ENCODE data around the gene CCDC149.

The CCDC149 gene

GRCh38 chr4:24897639-24898038 is 15.2 kb downstream of the CCDC149 start:
- TF ChIP-seq CTCF (IDR thresholded peaks at IDR 0.05; ENCODE audit: low read length, missing control alignments) = no peak
- H3K4me3 ChIP-seq (replicated peaks; ENCODE audit: low read depth, low read length) = no peak overlapping the region
- no peak for DNase-seq (ENCODE audit: low read depth)

- TF ChIP-seq CTCF (IDR thresholded peaks at IDR 0.05; ENCODE audit: low read length, missing control alignments) = no peak
- H3K4me3 ChIP-seq (replicated peaks; ENCODE audit: low read depth, low read length) = no peak overlapping the region
- DNase-seq (ENCODE audit: low read depth) = no peak
These were observed 15.9 kb downstream of the CCDC149 start for GRCh38 chr4:24896977-24897376.

GRCh38 chr4:24896056-24896455 is 16.8 kb downstream of the CCDC149 start:
- DNase-seq (ENCODE audit: low read depth) = no peak
- TF ChIP-seq CTCF (IDR thresholded peaks at IDR 0.05; ENCODE audit: low read length, missing control alignments) = no peak
- no peak overlapping the region for H3K4me3 ChIP-seq (replicated peaks; ENCODE audit: low read depth, low read length)

- no peak overlapping the region for H3K4me3 ChIP-seq (replicated peaks; ENCODE audit: low read depth, low read length)
- no peak for DNase-seq (ENCODE audit: low read depth)
- no peak for TF ChIP-seq CTCF (IDR thresholded peaks at IDR 0.05; ENCODE audit: low read length, missing control alignments)
These were observed 17.4 kb downstream of the CCDC149 start for GRCh38 chr4:24895461-24895860.

- no peak for TF ChIP-seq CTCF (IDR thresholded peaks at IDR 0.05; ENCODE audit: low read length, missing control alignments)
- DNase-seq (ENCODE audit: low read depth) = no peak
- H3K4me3 ChIP-seq (replicated peaks; ENCODE audit: low read depth, low read length) = no peak overlapping the region
These were observed 18.0 kb downstream of the CCDC149 start for GRCh38 chr4:24894846-24895245.

- DNase-seq (ENCODE audit: low read depth) = no peak
- no peak overlapping the region for H3K4me3 ChIP-seq (replicated peaks; ENCODE audit: low read depth, low read length)
- TF ChIP-seq CTCF (IDR thresholded peaks at IDR 0.05; ENCODE audit: low read length, missing control alignments) = no peak
These were observed 18.6 kb downstream of the CCDC149 start for GRCh38 chr4:24894243-24894642.

GRCh38 chr4:24892778-24893177 is 20.1 kb downstream of the CCDC149 start:
- H3K4me3 ChIP-seq (replicated peaks; ENCODE audit: low read depth, low read length) = no peak overlapping the region
- TF ChIP-seq CTCF (IDR thresholded peaks at IDR 0.05; ENCODE audit: low read length, missing control alignments) = no peak
- DNase-seq (ENCODE audit: low read depth) = no peak
